ENCODE measurements around the gene FSD1L. TPM values are rescaled to one million over a fixed set of nuclear protein-coding genes. Genes with fewer than 3 reads are reported as not detected.
"Not testable (repeated sequence)": the region's sequence is repeated elsewhere in the genome, so short reads cannot be mapped to it uniquely, and the experiment has no call there.

FSD1L gene
- polyA plus RNA-seq, 1 of the 3 experiments (the other 2 are of a cell fraction) = 0.76 TPM

- H3K4me1 ChIP-seq (ENCODE audit: control insufficient read depth in 1 of 2, insufficient read depth in 2 of 2, low read depth in 1 of 2, low read length in 1 of 2); H3K9me3 ChIP-seq; H3K27ac ChIP-seq (ENCODE audit: low read depth in 2 of 2, low read length in 1 of 2); H3K9me2 ChIP-seq; H3K4me3 ChIP-seq (ENCODE audit: low read depth in 2 of 2, low read length in 1 of 2); H3F3A ChIP-seq (replicated peaks; ENCODE audit: insufficient read depth); POLR2A ChIA-PET; DNase-seq; H4K20me1 ChIP-seq (ENCODE audit: insufficient read depth); H3K79me2 ChIP-seq (ENCODE audit: insufficient read depth); H2AFZ ChIP-seq (ENCODE audit: low read depth); H3K36me3 ChIP-seq (replicated peaks in 1 of 2; ENCODE audit: control insufficient read depth in 1 of 2, insufficient read depth in 2 of 2, low read length in 1 of 2); H3K9ac ChIP-seq; H3K27me3 ChIP-seq (ENCODE audit: insufficient read depth); H3K4me2 ChIP-seq: not testable (repeated sequence)
- WGBS (ENCODE audit: low lambda C conversion rate) = 91% methylated on average over 6 of the region's 16 CpGs
- CTCF ChIA-PET = interaction anchor here (1.4 kb wide), 1 partner anchor 137 kb away, joined by 3 read pairs; no protein-coding TSS in a partner anchor
These were observed 133.7 kb downstream of the FSD1L start for GRCh38 chr9:105581550-105581949.

GRCh38 chr9:105593145-105593544 lies 145.3 kb downstream of the FSD1L start:
- H3K4me2 ChIP-seq = no peak overlapping the region
- peaks cover 18% of the 10 kb centered on the region in 2 experiments for H3K36me3 ChIP-seq (replicated peaks in 1 of 2; ENCODE audit: control insufficient read depth in 1 of 2, insufficient read depth in 2 of 2, low read length in 1 of 2)
- H3K4me1 ChIP-seq (ENCODE audit: control insufficient read depth in 1 of 2, insufficient read depth in 2 of 2, low read depth in 1 of 2, low read length in 1 of 2) = no peaks in the 10 kb centered on the region
- 0 out of 2 replicates have a peak, but pooled peaks cover 4% of the 10 kb centered on the region for H3K9me3 ChIP-seq
- 97% methylated on average over 3 of the region's 3 CpGs for WGBS (ENCODE audit: low lambda C conversion rate)
- POLR2A ChIA-PET = no interaction called here
- H4K20me1 ChIP-seq (ENCODE audit: insufficient read depth) = no peaks in the 10 kb centered on the region
- H3K9ac ChIP-seq = no peak overlapping the region
- no peaks in the 10 kb centered on the region for H3K9me2 ChIP-seq
- H3K27me3 ChIP-seq (ENCODE audit: insufficient read depth) = no peaks in the 10 kb centered on the region
- DNase-seq = no peak
- no peaks in the 10 kb centered on the region for H3F3A ChIP-seq (replicated peaks; ENCODE audit: insufficient read depth)
- CTCF ChIA-PET = no interaction called here
- TF ChIP-seq RXRA (IDR thresholded peaks at IDR 0.05; ENCODE audit: borderline replicate concordance, low read depth) = no peak
- no peak for TF ChIP-seq RFX5 (IDR thresholded peaks at IDR 0.05; ENCODE audit: low read length)
- TF ChIP-seq NFIC (IDR thresholded peaks at IDR 0.05; ENCODE audit: borderline replicate concordance) = no peak
- no peak for TF ChIP-seq USF2 (IDR thresholded peaks at IDR 0.05; ENCODE audit: borderline replicate concordance, low read depth, low read length)
- no peak for TF ChIP-seq EZH2phosphoT487 (IDR thresholded peaks at IDR 0.05; ENCODE audit: borderline replicate concordance, low read depth)
- TF ChIP-seq MXI1 (IDR thresholded peaks at IDR 0.05; ENCODE audit: low read depth, low read length) = no peak
- TF ChIP-seq USF1 (IDR thresholded peaks at IDR 0.05; ENCODE audit: borderline replicate concordance, low read depth) = no peak
- TF ChIP-seq EP300 (IDR thresholded peaks at IDR 0.05; ENCODE audit: borderline replicate concordance in 1 of 2, low read depth in 1 of 2, low read length in 1 of 2) = no peak
- no peak for TF ChIP-seq IRF3 (IDR thresholded peaks at IDR 0.05; ENCODE audit: low read depth, low read length)
- no peak for TF ChIP-seq TAF1 (IDR thresholded peaks at IDR 0.05; ENCODE audit: borderline replicate concordance, low read depth, low read length)
- no peak for TF ChIP-seq GABPA (IDR thresholded peaks at IDR 0.05; ENCODE audit: low read depth)
- TF ChIP-seq CTCF (IDR thresholded peaks at IDR 0.05) = no peak
- no peak overlapping the region for H2AFZ ChIP-seq (ENCODE audit: low read depth)
- H3K4me3 ChIP-seq (ENCODE audit: low read depth in 2 of 2, low read length in 1 of 2) = no peak overlapping the region
- H3K27ac ChIP-seq (ENCODE audit: low read depth in 2 of 2, low read length in 1 of 2) = no peak overlapping the region
- 0 out of 2 replicates have a peak, but pooled peaks cover 2% of the 10 kb centered on the region for H3K79me2 ChIP-seq (ENCODE audit: insufficient read depth)

Other genes with a start within 250 kb of the FSD1L start
- 4.5 and 5.9 TPM in 2 replicates for gene SLC44A1, start 203.4 kb upstream of the FSD1L start, polyA plus RNA-seq (2012; rRNA removed)
- gene FKTN, start 110.1 kb downstream of the FSD1L start, polyA plus RNA-seq (2012; rRNA removed) = 5.3 and 9.9 TPM in 2 replicates
- gene TAL2, start 214.4 kb downstream of the FSD1L start, polyA plus RNA-seq (2012; rRNA removed) = 0.15 and 0.47 TPM in 2 replicates
- 6.8 and 10.5 TPM in 2 replicates for gene TMEM38B, start 246.5 kb downstream of the FSD1L start, polyA plus RNA-seq (2012; rRNA removed)

Data from SK-N-SH (cell line).